ENCODE data around the gene MLH3. TPM values are rescaled to one million over a fixed set of nuclear protein-coding genes. Genes with fewer than 3 reads are reported as not detected.

The MLH3 gene
- total and polyA plus RNA-seq, 10 of the 15 experiments (the other 5 are each of a cell fraction or from before 2014, with no cell fraction given), result 12.6 to 31.2 (median 19.6) TPM

DNA sequence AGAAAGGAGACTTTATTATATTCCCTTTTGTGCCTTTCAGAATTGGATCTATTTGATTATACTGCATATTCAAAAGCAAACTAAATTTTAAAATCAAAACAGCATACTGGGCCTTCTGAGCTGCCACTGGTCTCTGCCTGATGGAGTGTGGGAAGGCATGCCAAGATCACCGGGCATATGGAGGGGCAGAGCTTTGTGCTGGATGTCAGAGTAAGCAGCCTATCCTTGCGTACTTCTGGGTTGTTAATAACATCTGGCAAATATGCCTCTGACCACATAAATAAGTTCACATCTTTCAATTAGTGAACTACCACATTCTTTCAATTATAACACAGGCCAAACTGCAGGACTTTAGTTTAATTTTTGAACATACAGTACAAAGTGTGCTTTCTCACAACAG, 18.3 kb downstream of the MLH3 start (continued):
- TF ChIP-seq GATAD2B (conservative IDR thresholded peaks at IDR 0.05; ENCODE audit: low read depth) (no peak), CBX3 (IDR thresholded peaks at IDR 0.05; ENCODE audit: borderline replicate concordance, low read depth) (no peak)

DNA sequence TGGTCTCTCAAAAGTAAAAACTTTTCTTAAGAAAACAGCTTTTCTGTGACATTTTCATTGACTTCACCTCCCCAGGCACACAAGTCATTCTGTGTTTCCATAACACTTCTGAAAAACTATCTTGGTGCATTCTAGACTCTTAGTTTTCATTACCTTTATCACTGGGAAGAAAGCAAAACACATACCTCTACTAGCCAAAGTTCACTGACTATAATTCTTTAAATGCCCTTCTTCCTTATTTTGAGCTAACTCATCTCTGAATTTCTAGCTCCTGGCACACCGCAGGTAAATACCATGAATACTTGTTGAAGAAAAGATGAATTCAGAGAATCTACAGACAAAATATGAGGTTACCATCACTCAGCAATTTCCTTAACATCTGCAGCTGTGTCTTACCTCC, 21.1 kb downstream of the MLH3 start:
- no TSS peak for BruUV-seq (replicated peaks)
- Histone ChIP-seq H4K20me1 (ENCODE audit: control insufficient read depth, insufficient read depth) (no peaks in the 10 kb centered on the region), H3K9ac (ENCODE audit: control insufficient read depth, insufficient read depth, low read length) (no peak overlapping the region), H3K4me1 (ENCODE audit: control insufficient read depth, insufficient read depth, low read length) (no peaks in the 10 kb centered on the region), H2AFZ (ENCODE audit: control insufficient read depth, low read depth, low read length) (no peak overlapping the region), H3K27me3 (replicated peaks in 1 of 2; ENCODE audit: control insufficient read depth in 2 of 2, insufficient read depth in 2 of 2, low read length in 1 of 2) (no peaks in the 10 kb centered on the region), H3K27ac (ENCODE audit: control insufficient read depth, insufficient read depth) (no peak overlapping the region), H3K4me2 (ENCODE audit: control insufficient read depth, insufficient read depth) (no peak overlapping the region), H3K36me3 (ENCODE audit: control insufficient read depth in 2 of 2, insufficient read depth in 2 of 2, low read length in 1 of 2) (peaks cover under 1 to 9% of the 10 kb centered on the region in 2 experiments), H3K79me2 (ENCODE audit: control insufficient read depth, insufficient read depth, low read length) (no peaks in the 10 kb centered on the region), H3K4me3 (no peak overlapping the region), H3K9me3 (replicated peaks; ENCODE audit: control insufficient read depth, insufficient read depth, low read length) (no peaks in the 10 kb centered on the region)
- ChIA-PET RAD21 (ENCODE audit: unreplicated experiment) (interaction anchor here (1.0 kb wide), 1 partner anchor 58 kb away, joined by 3 read pairs; no protein-coding TSS in a partner anchor), POLR2A (interaction anchor here (0.5 to 0.6 kb wide), 2 partner anchors 9 to 690 kb away, joined by 3 read pairs; no protein-coding TSS in a partner anchor), SMC1A (ENCODE audit: uncharacterized antibody, unreplicated experiment) (no interaction called here), CTCF (interaction anchor here (0.8 kb wide), 1 partner anchor 89 kb away, joined by 3 read pairs; no protein-coding TSS in a partner anchor)
- DNase-seq (ENCODE audit: low read depth, low spot score) (no peak), ATAC-seq (no peak), FAIRE-seq (no peak)
- intact Hi-C loops (cut with micrococcal nuclease; ENCODE audit: unreplicated experiment), result no loop called here
- TF ChIP-seq NRF1 (conservative IDR thresholded peaks at IDR 0.05; ENCODE audit: low read depth, low read length), result no peak
- TF ChIP-seq TCF3 (IDR thresholded peaks at IDR 0.05; ENCODE audit: borderline replicate concordance, insufficient read depth, low read depth, low read length), result no peak
- TF ChIP-seq RB1 (IDR thresholded peaks at IDR 0.05; ENCODE audit: borderline replicate concordance), result no peak
- TF ChIP-seq RELA (IDR thresholded peaks at IDR 0.05; ENCODE audit: borderline replicate concordance, partially characterized antibody), result no peak
- no peak for TF ChIP-seq YBX1 (IDR thresholded peaks at IDR 0.05)
- WGBS (ENCODE audit: insufficient coverage, insufficient replicate concordance, low lambda C conversion rate, missing lambda C conversion rate), result 0% methylated on average over 1 of the region's 1 CpG
- in situ Hi-C loops (cut with MboI), result no loop called here
